CD4-positive, alpha-beta T cell treated with Interleukin-17A for 1 hour (primary cell): ENCODE results near the gene SLC25A21.
"Not testable (repeated sequence)": the region's sequence is repeated elsewhere in the genome, so short reads cannot be mapped to it uniquely, and the experiment has no call there.

Experiments
- DNase-seq: peaks from one replicate; pipeline ENCODE4 v3.0.0-alpha.2; 2020

The SLC25A21 gene

GRCh38 chr14:37172024-37172869 is at the start of gene SLC25A21:
SLC25A21 (minus strand) TSS chr14:37172606.
- DNase-seq = no peak

GRCh38 chr14:37221073-37221472 is 48.7 kb upstream of the SLC25A21 start:
- DNase-seq = no peak

- no peak for DNase-seq
Observed at GRCh38 chr14:37215345-37215744, 42.9 kb upstream of the SLC25A21 start.

GRCh38 chr14:37213016-37213415 is 40.6 kb upstream of the SLC25A21 start:
- DNase-seq = no peak

- no peak for DNase-seq
Observed at GRCh38 chr14:37210448-37210847, 38.0 kb upstream of the SLC25A21 start.

GRCh38 chr14:37209617-37210016 is 37.2 kb upstream of the SLC25A21 start:
- not testable (repeated sequence) for DNase-seq

- DNase-seq = not testable (repeated sequence)
Observed at GRCh38 chr14:37205623-37206605, 33.5 kb upstream of the SLC25A21 start.

- no peak for DNase-seq
Observed at GRCh38 chr14:37203423-37203822, 31.0 kb upstream of the SLC25A21 start.

GRCh38 chr14:37202812-37203211 is 30.4 kb upstream of the SLC25A21 start:
- DNase-seq = no peak

- DNase-seq = no peak
Observed at GRCh38 chr14:37202265-37202664, 29.9 kb upstream of the SLC25A21 start.

- DNase-seq = no peak
Observed at GRCh38 chr14:37201724-37202123, 29.3 kb upstream of the SLC25A21 start.

GRCh38 chr14:37198907-37199306 is 26.5 kb upstream of the SLC25A21 start:
- no peak for DNase-seq

GRCh38 chr14:37198273-37198598 is 25.8 kb upstream of the SLC25A21 start:
- no peak for DNase-seq

GRCh38 chr14:37197421-37198272 is 25.2 kb upstream of the SLC25A21 start, which contains the start of gene MIPOL1:
MIPOL1 (plus strand) TSS chr14:37197937; CDS start chr14:37247889, 49,952 bp downstream.
- DNase-seq = peak; percentile 21

GRCh38 chr14:37196604-37197420 is 24.4 kb upstream of the SLC25A21 start:
- no peak for DNase-seq

- no peak for DNase-seq
Observed at GRCh38 chr14:37195327-37195726, 22.9 kb upstream of the SLC25A21 start.

- no peak for DNase-seq
Observed at GRCh38 chr14:37194698-37195097, 22.3 kb upstream of the SLC25A21 start.

GRCh38 chr14:37189733-37190132 is 17.3 kb upstream of the SLC25A21 start:
- not testable (repeated sequence) for DNase-seq

- not testable (repeated sequence) for DNase-seq
Observed at GRCh38 chr14:37187840-37188577, 15.6 kb upstream of the SLC25A21 start.

GRCh38 chr14:37187294-37187693 is 14.9 kb upstream of the SLC25A21 start:
- DNase-seq = no peak

- DNase-seq = no peak
Observed at GRCh38 chr14:37186865-37187264, 14.5 kb upstream of the SLC25A21 start.
